HEK293 (cell line): ENCODE results near the gene DVL3.

ENCODE experiments used
- CTCF ChIA-PET: fragments of 350-600 bp; formaldehyde crosslinking; extraction: SDS; loops from one replicate; lab custom pipeline; 2021; ENCODE audit warnings: antibody characterized with exemption; lab: Yijun Ruan, JAX
- POLR2A ChIA-PET: fragments of 300-600 bp; formaldehyde crosslinking; extraction: SDS; loops from one replicate; lab custom pipeline; 2020; ENCODE audit warnings: antibody characterized with exemption, inconsistent platforms; lab: Yijun Ruan, JAX
- H3K27ac ChIP-seq: fragments of 200-500 bp; sonication (Bioruptor generic); 2 replicates; pipeline ENCODE4 v1.5.1; 2014; ENCODE audit warnings: low read depth, low read length, control low read depth, inconsistent platforms; ENCODE audit errors: extremely low read depth
- H3K36me3 ChIP-seq, 2 experiments: fragments of 200-500 bp in 1 of 2; sonication (Bioruptor generic) in 1 of 2; 1 replicate in 1 of 2; 2 replicates in 1 of 2; pipeline ENCODE4 v1.5.1; 2014 to 2017; ENCODE audit warnings: inconsistent platforms in 2 of 2, low read length in 2 of 2; ENCODE audit not compliant: control insufficient read depth in 2 of 2, insufficient read depth in 1 of 2
- H3K4me1 ChIP-seq: fragments of 200-500 bp; sonication (Bioruptor generic); 2 replicates; pipeline ENCODE4 v1.5.1; 2014; ENCODE audit warnings: mild to moderate bottlenecking, low read length, inconsistent platforms; ENCODE audit not compliant: control insufficient read depth, insufficient read depth
- H3K4me3 ChIP-seq: 2 replicates; pipeline ENCODE4 v1.5.1; 2011; ENCODE audit warnings: low read depth, mild to moderate bottlenecking, control low read depth, low read length, moderate library complexity
- H3K9me3 ChIP-seq: fragments of 200-500 bp; sonication (Bioruptor generic); 2 replicates; pipeline ENCODE4 v1.5.1; 2014; ENCODE audit warnings: low read depth, low read length, inconsistent platforms; ENCODE audit not compliant: control insufficient read depth, insufficient read depth
- EGR2 ChIP-seq: fragments of 450-650 bp; formaldehyde crosslinking; IDR thresholded peaks from 2 replicates; pipeline ENCODE4 v1.5.1; 2016; ENCODE audit warnings: low read depth, missing biosample characterization, missing genetic modification characterization
- KLF10 ChIP-seq: fragments of 450-650 bp; IDR thresholded peaks from 2 replicates; pipeline ENCODE4 v1.5.1; 2018; ENCODE audit warnings: missing biosample characterization, mild to moderate bottlenecking, missing genetic modification characterization
- PATZ1 ChIP-seq: fragments of 450-650 bp; formaldehyde crosslinking; IDR thresholded peaks from 2 replicates; pipeline ENCODE4 v1.5.1; 2016; ENCODE audit warnings: missing biosample characterization, missing genetic modification characterization
- SETDB1 ChIP-seq: IDR thresholded peaks from one replicate; pipeline ENCODE4 v1.6.1; 2017; ENCODE audit warnings: mild to moderate bottlenecking, low read length, moderate library complexity, mixed read lengths; ENCODE audit not compliant: insufficient read length
- WT1 ChIP-seq: fragments of 450-650 bp; formaldehyde crosslinking; IDR thresholded peaks from 2 replicates; pipeline ENCODE4 v1.5.1; 2016; ENCODE audit warnings: missing biosample characterization, missing genetic modification characterization
- ZBTB21 ChIP-seq: fragments of 450-650 bp; formaldehyde crosslinking; IDR thresholded peaks from 2 replicates; pipeline ENCODE4 v1.5.1; 2017; ENCODE audit warnings: missing biosample characterization, missing genetic modification characterization
- ZBTB6 ChIP-seq: fragments of 450-650 bp; formaldehyde crosslinking; IDR thresholded peaks from 2 replicates; pipeline ENCODE4 v1.5.1; 2017; ENCODE audit warnings: missing biosample characterization, missing genetic modification characterization
- ZNF16 ChIP-seq: fragments of 450-650 bp; formaldehyde crosslinking; IDR thresholded peaks from 2 replicates; pipeline ENCODE4 v1.5.1; 2016; ENCODE audit warnings: low read depth, missing biosample characterization, missing genetic modification characterization
- ZNF211 ChIP-seq: fragments of 450-650 bp; formaldehyde crosslinking; IDR thresholded peaks from 2 replicates; pipeline ENCODE4 v1.5.1; 2016; ENCODE audit warnings: low read depth, missing biosample characterization, missing genetic modification characterization
- ZNF302 ChIP-seq: fragments of 450-650 bp; formaldehyde crosslinking; IDR thresholded peaks from 2 replicates; pipeline ENCODE4 v1.5.1; 2016; ENCODE audit warnings: missing biosample characterization, missing genetic modification characterization, low read depth
- ZNF488 ChIP-seq: fragments of 450-650 bp; formaldehyde crosslinking; IDR thresholded peaks from 2 replicates; pipeline ENCODE4 v1.5.1; 2016; ENCODE audit warnings: missing biosample characterization, missing genetic modification characterization
- ZNF513 ChIP-seq: fragments of 450-650 bp; IDR thresholded peaks from 2 replicates; pipeline ENCODE4 v1.5.1; 2018; ENCODE audit warnings: missing biosample characterization, missing genetic modification characterization
- ZNF518A ChIP-seq: fragments of 450-650 bp; formaldehyde crosslinking; conservative IDR thresholded peaks from 2 replicates; pipeline ENCODE4 v1.5.1; 2016; ENCODE audit warnings: low read depth, missing biosample characterization, missing genetic modification characterization
- ZNF571 ChIP-seq: fragments of 450-650 bp; formaldehyde crosslinking; IDR thresholded peaks from 2 replicates; pipeline ENCODE4 v1.5.0; 2017; ENCODE audit warnings: missing biosample characterization, missing genetic modification characterization
- ZNF621 ChIP-seq: fragments of 450-650 bp; formaldehyde crosslinking; IDR thresholded peaks from 2 replicates; pipeline ENCODE4 v1.5.1; 2017; ENCODE audit warnings: missing biosample characterization, missing genetic modification characterization
- ZSCAN18 ChIP-seq: fragments of 450-650 bp; formaldehyde crosslinking; IDR thresholded peaks from 2 replicates; pipeline ENCODE4 v1.5.1; 2016; ENCODE audit warnings: missing biosample characterization, missing genetic modification characterization
- ZSCAN30 ChIP-seq: fragments of 450-650 bp; IDR thresholded peaks from 2 replicates; pipeline ENCODE4 v1.5.1; 2018; ENCODE audit warnings: missing biosample characterization, mild to moderate bottlenecking, missing genetic modification characterization, moderate library complexity
- ZSCAN5A ChIP-seq: fragments of 450-650 bp; formaldehyde crosslinking; IDR thresholded peaks from 2 replicates; pipeline ENCODE4 v1.5.1; 2016; ENCODE audit warnings: missing biosample characterization, missing genetic modification characterization

The DVL3 gene

GRCh38 chr3:184156522-184156955, 1.4 kb downstream of the DVL3 start (continued):
- TF ChIP-seq PATZ1, result 0 out of 2 replicates have a peak, but pooled peaks have one; percentile 36

GRCh38 chr3:184157206-184157605, 2.0 kb downstream of the DVL3 start:
- H3K27ac ChIP-seq, result peak overlapping the region; percentile 95; the same call in 1 of the 2 replicates
- POLR2A ChIA-PET, result interaction anchor here (2.0 kb wide), 1 partner anchor 16 kb away, joined by 11 read pairs; no protein-coding TSS in a partner anchor
- no peaks in the 10 kb centered on the region for H3K9me3 ChIP-seq
- no peak for TF ChIP-seq ZNF488 (tag by site-specific recombination)
- no peak for TF ChIP-seq SETDB1
- TF ChIP-seq EGR2 (tag by site-specific recombination), result no peak
- no peak for TF ChIP-seq ZNF513 (tag by site-specific recombination)
- TF ChIP-seq ZNF302 (tag by site-specific recombination), result no peak
- no peaks in the 10 kb centered on the region for H3K4me1 ChIP-seq
- CTCF ChIA-PET, result interaction anchor here (0.6 to 1.6 kb wide), 2 partner anchors 30 to 84 kb away, joined by 3 read pairs; no protein-coding TSS in a partner anchor
- H3K36me3 ChIP-seq, result peaks cover 0 to 18% of the 10 kb centered on the region in 2 experiments; a peak in 2 of 3 replicates
- peak overlapping the region; percentile 82 for H3K4me3 ChIP-seq

- no peak overlapping the region for H3K27ac ChIP-seq
- no peaks in the 10 kb centered on the region for H3K9me3 ChIP-seq
- H3K36me3 ChIP-seq, result peaks cover 0 to 28% of the 10 kb centered on the region in 2 experiments; a peak in 2 of 3 replicates
- ChIA-PET POLR2A (no interaction called here), CTCF (no interaction called here)
- H3K4me3 ChIP-seq, result no peak overlapping the region
- H3K4me1 ChIP-seq, result no peaks in the 10 kb centered on the region
- TF ChIP-seq ZSCAN18 (tag by site-specific recombination) (no peak), ZNF621 (tag by site-specific recombination) (no peak), ZBTB6 (tag by site-specific recombination) (no peak), ZSCAN30 (tag by site-specific recombination) (no peak), ZBTB21 (tag by site-specific recombination) (no peak), ZNF518A (tag by site-specific recombination) (no peak), WT1 (no peak), ZNF211 (tag by site-specific recombination) (no peak), KLF10 (tag by site-specific recombination) (no peak), ZSCAN5A (no peak), ZNF571 (tag by site-specific recombination) (no peak), ZNF16 (tag by site-specific recombination) (no peak)
These were observed 3.2 kb downstream of the DVL3 start for GRCh38 chr3:184158404-184158803.
